Iris pigment epithelial cell (primary cell): Measurements from ENCODE around the gene TAS2R10.
"Not testable (repeated sequence)": the region's sequence is repeated elsewhere in the genome, so short reads cannot be mapped to it uniquely, and the experiment has no call there.

Experiments used
- DNase-seq: peaks from one replicate; pipeline ENCODE4 v3.0.0-alpha.2; 2011; ENCODE audit warnings: low read depth

Gene TAS2R10

DNA sequence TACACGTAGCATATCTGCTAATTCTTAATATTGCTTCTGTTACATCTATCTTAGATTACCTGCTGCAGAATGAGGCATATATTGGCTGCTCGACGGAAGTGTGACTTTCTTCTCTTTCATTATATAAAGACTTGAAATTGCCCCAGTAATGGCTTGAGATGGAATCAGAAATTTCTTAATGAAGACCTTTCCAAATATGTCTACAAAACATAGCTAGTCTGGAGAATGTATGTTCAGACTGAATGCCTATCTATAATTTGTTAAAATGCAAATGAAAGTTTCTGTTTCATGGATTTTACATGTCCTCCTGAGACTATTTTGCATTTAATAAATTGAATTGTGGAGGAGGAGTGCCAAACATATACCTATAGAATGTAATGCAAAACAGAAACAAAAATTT lies at the start of gene TAS2R10:
Gene TAS2R10 (minus strand): TSS at position 101 of the 400 bp plus-strand sequence. CDS start 89 bp downstream, at position 12.
- DNase-seq: no peak

- peak; percentile 59 for DNase-seq
Observed at GRCh38 chr12:10873378-10873777, 47.2 kb upstream of the TAS2R10 start.

GRCh38 chr12:10867381-10867780 lies 41.2 kb upstream of the TAS2R10 start:
- no peak for DNase-seq

DNA sequence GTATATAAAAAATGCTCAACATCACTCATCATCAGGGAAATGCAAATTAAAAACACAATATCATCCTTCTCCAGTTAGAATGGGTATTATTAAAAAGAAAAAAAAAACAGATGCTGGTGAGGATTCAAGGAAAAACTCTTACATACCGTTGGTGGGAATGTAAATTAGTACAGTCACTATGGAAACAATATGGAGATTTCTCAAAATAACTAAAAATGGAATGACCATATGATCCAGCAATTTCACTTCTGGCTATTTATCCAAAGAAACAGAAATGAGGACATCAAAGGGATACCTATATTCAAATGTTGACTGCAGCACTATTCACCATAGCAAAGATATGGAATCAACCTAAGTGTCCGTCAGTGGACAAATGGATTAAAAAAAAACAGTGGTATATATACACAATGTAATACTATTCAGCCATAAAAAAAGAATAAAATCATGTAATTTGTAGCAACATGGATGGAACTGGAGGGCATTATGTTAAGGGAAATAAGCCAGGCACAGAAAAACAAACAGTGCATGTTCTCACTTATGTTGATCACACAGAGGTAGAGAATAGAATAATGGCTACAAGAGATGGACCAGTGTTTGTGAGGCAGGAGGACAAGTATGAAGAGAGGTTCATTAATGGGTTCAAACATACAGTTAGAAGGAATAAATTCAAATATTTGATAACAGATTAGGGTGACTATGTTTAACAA lies 37.5 kb upstream of the TAS2R10 start:
- DNase-seq: no peak

GRCh38 chr12:10861366-10861765 lies 35.2 kb upstream of the TAS2R10 start:
- no peak for DNase-seq

DNA sequence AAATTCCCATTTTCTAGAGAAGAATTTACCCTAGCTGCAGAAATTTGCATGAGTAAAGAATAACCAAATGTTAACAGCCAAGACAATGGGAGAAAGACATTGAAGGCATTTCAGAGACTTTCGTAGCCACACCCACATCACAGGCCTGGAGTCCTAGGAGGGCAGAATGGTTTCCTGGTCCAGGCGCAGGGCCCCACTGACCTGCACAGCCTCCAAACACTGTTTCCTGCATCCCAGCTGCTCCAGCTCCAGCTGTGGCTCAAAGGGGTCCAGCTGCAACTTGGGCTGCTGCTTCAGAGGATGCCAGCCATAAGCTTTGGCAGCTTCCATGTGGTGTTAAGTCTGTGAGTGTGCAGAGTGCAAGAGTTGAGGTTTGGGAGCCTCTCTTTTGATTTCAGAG lies 29.6 kb upstream of the TAS2R10 start:
- no peak for DNase-seq

- no peak for DNase-seq
Observed at GRCh38 chr12:10853776-10854175, 27.6 kb upstream of the TAS2R10 start.

- DNase-seq: no peak
Observed at GRCh38 chr12:10851243-10851858, 25.2 kb upstream of the TAS2R10 start.

DNA sequence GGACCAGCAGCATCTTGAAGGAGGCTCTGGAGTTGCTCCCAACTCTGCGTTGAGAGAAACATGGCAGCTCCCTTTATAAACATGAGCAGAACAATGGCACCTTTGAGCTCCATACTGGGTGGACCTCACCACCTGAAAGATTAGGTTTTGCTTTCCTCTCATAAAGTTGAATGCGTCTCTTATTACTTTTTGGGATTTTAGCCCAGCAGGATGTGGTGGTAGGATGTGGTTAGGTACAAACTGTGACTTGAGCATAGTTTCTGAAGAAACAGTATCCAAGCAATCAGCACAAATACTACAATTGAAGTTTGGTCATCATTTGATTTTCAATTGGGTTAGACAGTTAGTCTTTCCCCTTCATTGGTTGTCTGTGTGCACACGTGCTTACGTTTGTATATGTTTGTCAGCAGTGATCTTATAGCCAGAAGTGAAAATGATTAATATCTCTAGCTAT lies 23.3 kb upstream of the TAS2R10 start, which contains the start of gene PRR4:
Gene PRR4 (minus strand): TSS at position 51 of the 454 bp plus-strand sequence. CDS start 38 bp downstream, at position 13.
- no peak for DNase-seq

DNA sequence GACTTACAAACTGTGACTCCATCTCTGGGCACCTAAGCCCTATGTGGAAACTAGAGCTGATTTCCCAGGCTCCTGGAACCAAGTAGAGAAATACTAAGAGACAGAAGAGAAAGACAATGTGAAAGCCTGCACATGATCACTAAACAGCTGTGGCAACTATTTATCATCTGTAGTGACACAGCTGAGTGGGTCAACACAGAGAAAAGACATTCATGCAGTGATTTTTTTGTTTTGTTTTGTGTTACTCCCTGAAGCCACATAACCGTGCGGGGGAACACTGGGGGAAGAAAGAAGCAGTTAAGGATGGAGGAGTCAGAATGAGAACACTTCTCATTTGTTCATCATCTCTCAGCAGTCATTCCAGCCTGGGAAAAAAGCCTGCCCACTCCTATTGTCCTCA lies 21.6 kb upstream of the TAS2R10 start:
- no peak for DNase-seq

- no peak for DNase-seq
Observed at GRCh38 chr12:10842862-10843261, 16.7 kb upstream of the TAS2R10 start.

DNA sequence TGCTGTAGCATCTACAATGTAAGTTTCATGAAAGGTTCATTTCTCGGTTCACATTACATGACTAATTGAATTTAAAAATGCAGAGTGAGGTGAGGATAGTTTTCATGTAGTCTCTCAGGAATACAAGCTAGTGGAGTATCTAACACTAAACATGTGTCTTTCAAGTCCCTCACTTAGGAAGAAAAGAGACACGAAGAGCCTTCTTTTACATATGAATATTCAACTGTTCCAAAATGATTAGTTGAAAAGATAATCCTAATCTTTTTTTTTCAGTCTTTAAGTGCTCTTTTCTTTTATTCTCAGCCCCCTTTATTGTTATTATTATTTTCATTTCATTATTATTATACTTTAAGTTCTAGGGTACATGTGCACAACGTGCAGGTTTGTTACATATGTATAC lies 12.3 kb upstream of the TAS2R10 start:
- DNase-seq: no peak

- DNase-seq: peak; percentile 39
Observed at GRCh38 chr12:10829994-10830393, 3.8 kb upstream of the TAS2R10 start.

DNA sequence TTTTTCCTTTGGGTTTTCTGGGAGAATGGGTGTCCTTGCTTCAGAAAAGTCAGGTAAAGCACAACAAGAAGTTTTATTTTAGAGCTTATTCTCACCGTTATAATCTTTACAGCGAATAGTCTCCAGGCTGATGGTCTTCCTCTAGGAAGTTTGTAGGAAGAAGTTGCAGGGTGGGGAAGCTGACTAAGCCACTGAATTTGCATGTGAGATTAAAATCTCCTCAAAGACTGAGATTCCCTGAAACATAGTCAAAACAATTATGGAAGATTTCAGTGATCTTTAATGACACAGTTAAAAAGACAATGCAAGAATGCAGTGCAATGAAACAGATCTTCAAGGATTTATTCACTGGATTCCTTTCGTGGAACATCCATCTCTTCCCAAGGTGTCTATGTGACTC lies 1.2 kb downstream of the TAS2R10 start:
- DNase-seq: no peak

DNA sequence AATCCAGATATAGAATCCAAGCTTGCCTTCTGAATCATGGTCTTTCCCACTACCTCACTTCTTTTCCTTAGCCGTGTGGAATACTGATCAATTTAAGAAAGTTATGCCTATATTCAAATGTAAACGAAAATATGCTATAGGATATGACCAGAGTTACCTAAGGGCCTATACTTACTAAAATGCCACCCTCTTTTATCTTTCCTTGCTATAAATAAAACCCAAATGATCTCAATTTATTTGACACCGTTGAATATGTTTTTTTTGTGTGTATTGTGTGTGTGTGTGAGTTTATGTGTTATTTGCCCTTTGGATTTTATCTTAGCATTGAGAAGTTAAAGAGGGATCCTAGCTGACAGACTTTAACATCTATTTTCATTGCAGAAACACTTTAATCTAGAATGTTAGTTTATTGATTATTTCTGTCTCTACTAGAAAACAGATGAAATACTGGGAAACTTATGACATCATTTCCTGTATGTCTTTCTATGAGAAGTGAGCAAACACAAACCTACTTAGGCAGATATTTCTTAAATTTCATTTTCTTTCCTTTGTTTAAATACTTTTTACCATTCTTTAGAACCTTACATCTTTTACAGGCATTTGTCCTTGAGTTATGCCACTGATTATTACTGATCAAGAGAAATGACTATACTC lies 14.1 kb downstream of the TAS2R10 start:
- DNase-seq: no peak

DNA sequence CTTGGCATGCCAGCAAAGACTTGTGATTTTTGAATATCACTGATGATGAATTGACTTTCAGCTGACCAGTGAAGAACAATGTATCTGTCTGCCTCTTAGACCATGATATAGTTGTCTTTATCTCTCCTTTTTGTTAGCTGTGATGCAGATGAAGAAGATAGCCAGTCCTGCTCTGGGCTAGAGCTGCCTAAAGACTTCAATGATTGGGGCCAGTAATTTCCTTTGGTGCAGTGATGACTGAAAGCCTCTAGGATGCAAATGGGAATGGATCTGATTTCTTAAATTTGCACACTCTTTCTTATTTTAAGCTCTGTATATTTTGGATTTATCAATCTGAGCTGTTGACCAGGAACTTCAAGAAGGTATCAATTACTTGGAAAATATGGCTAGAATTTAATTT lies 16.1 kb downstream of the TAS2R10 start, which contains the start of gene TAS2R9:
Gene TAS2R9 (minus strand): TSS at position 101 of the 400 bp plus-strand sequence. CDS start 93 bp downstream, at position 8.
- no peak for DNase-seq

- DNase-seq: no peak
Observed at GRCh38 chr12:10807186-10807585, 19.0 kb downstream of the TAS2R10 start, which contains the start of gene TAS2R8. TAS2R8 (minus strand) TSS chr12:10807286; CDS start chr12:10806980, 306 bp downstream.

DNA sequence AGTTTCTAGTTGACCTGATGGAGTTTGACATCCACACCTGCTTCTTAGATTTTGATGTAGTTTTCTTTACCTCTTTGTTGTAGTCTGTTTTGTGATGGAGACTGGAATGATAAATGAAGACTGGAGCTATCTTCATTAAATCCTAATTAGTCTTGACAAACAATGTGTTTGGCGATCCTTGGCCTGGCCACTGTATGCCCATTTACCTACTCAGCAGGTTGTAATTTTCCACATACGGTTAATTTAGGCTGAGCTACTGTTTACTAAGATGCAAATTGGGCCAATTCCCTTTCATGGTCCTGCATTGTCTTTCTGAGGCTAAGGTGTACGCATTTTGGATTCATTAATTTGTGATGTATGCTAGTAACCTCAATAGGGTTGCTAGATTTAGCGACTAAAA lies 23.6 kb downstream of the TAS2R10 start, which contains the start of gene TAS2R7:
Gene TAS2R7 (minus strand): TSS at position 41 of the 400 bp plus-strand sequence. CDS start 57 bp downstream, outside the sequence.
- no peak for DNase-seq

GRCh38 chr12:10801741-10802140 lies 24.4 kb downstream of the TAS2R10 start:
- DNase-seq: no peak

DNA sequence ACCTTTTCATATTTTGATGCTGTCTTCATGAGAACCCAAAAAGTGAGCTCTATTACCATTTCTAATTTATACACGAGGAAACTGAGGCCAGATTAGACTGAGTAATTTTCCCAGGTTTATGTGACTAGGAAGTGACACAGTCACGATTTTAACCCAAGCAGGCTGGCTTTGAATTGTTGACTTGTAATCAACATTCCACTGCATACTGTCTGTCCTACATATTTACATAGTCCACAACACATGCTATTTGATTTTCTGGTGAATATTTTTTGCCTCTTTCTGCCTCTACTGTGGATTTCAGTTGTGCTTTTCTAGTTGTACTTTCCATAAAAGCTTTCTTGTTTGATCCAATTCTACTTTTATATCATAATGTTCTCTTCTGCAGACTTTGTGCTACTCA lies 31.9 kb downstream of the TAS2R10 start:
- DNase-seq: no peak

GRCh38 chr12:10791769-10792168 lies 34.4 kb downstream of the TAS2R10 start:
- not testable (repeated sequence) for DNase-seq

GRCh38 chr12:10783252-10783651 lies 42.9 kb downstream of the TAS2R10 start:
- DNase-seq: peak; percentile 39

- no peak for DNase-seq
Observed at GRCh38 chr12:10779103-10779502, 47.1 kb downstream of the TAS2R10 start.
